Sigmoid colon (tissue), 7 donors: ENCODE data around the gene ADORA2B. TPM values are rescaled to one million over a fixed set of nuclear protein-coding genes. Genes with fewer than 3 reads are reported as not detected.

ENCODE experiments used
- DNase-seq: peaks from one replicate; pipeline ENCODE4 v3.0.0-alpha.2; 2019
- H3K27ac ChIP-seq, 4 donors: fragments of 200-600 bp; sonication (generic); one replicate each; pipeline ENCODE4 v1.5.1; 2016 to 2019; ENCODE audit warnings: mild to moderate bottlenecking in 1 of 4
- H3K27me3 ChIP-seq, 3 donors: fragments of 200-600 bp; sonication (generic); one replicate each; pipeline ENCODE4 v1.5.1; 2019; ENCODE audit warnings: mild to moderate bottlenecking in 1 of 3
- H3K36me3 ChIP-seq, 4 donors: fragments of 200-600 bp; sonication (generic); one replicate each; pipeline ENCODE4 v1.5.1; 2016 to 2019
- H3K4me1 ChIP-seq, 4 donors: fragments of 200-600 bp; sonication (generic); one replicate each; pipeline ENCODE4 v1.5.1; 2017 to 2019
- H3K4me3 ChIP-seq, 4 donors: fragments of 200-600 bp; sonication (generic); one replicate each; pipeline ENCODE4 v1.5.1; 2017 to 2019; ENCODE audit warnings: mild to moderate bottlenecking in 2 of 4, moderate library complexity in 1 of 4
- H3K9me3 ChIP-seq, 4 donors: fragments of 200-600 bp in 3 of 4; sonication (generic) in 3 of 4; one replicate each; pipeline versions ENCODE4 v1.5.1 to v1.6.1; 2013 to 2019
- EP300 ChIP-seq, 4 donors: sonication (generic); formaldehyde crosslinking; IDR thresholded peaks; one replicate each; pipeline ENCODE4 v1.6.1; 2017; ENCODE audit warnings: antibody characterized with exemption in 4 of 4
- POLR2A ChIP-seq, 2 donors: fragments of 450-650 bp; IDR thresholded peaks; one replicate each; pipeline ENCODE4 v1.6.1; 2016; ENCODE audit warnings: antibody characterized with exemption in 2 of 2, mild to moderate bottlenecking in 2 of 2, moderate library complexity in 2 of 2
- POLR2AphosphoS5 ChIP-seq, 4 donors: sonication (generic); formaldehyde crosslinking; IDR thresholded peaks; one replicate each; pipeline ENCODE4 v1.6.1; 2017; ENCODE audit warnings: antibody characterized with exemption in 4 of 4
- whole genome bisulfite sequencing, 2 donors: extraction: QIAGEN DNeasy Blood & Tissue Kit; methylation state at CpG; one replicate each; pipeline ENCODE4 v1.1.7; 2013; 5-methylcytosine and 5-hydroxymethylcytosine counted together
- intact Hi-C: fragments of 100-400 bp; cut with DNase I; formaldehyde crosslinking; loops from one replicate; pipeline ENCODE4 v1.15.1; 2023
- polyA plus RNA-seq, 3 donors: library from polyadenylated mRNA; stranded (reverse); fragments of 200-250 nt; gene quantifications; one replicate each; pipeline ENCODE4 v1.2.3, GENCODE V29; 2013
- total RNA-seq, 4 donors: library from RNA; depleted of rRNA; stranded (reverse); fragments of >200 nt; gene quantifications; one replicate each; pipeline ENCODE4 v1.1.0, GENCODE V29; 2016
- TF ChIP-seq, protein P1 (sequence below), 4 experiments: fragments of 450-650 bp in 3 of 4; fragments of 200-600 bp in 1 of 4; IDR thresholded peaks; one replicate each; pipeline ENCODE4 v1.5.1; 2016 to 2019; ENCODE audit warnings: antibody characterized with exemption in 4 of 4, mild to moderate bottlenecking in 3 of 4, moderate library complexity in 2 of 4
- donor health status: healthy with polysubstance abuse.
- donor health status: Bipolar disorder and iron deficiency.
- donor health status: healthy.

ADORA2B gene
- total and polyA plus RNA-seq, 7 donors: 2.2 to 21.4 (median 5.4) TPM

DNA sequence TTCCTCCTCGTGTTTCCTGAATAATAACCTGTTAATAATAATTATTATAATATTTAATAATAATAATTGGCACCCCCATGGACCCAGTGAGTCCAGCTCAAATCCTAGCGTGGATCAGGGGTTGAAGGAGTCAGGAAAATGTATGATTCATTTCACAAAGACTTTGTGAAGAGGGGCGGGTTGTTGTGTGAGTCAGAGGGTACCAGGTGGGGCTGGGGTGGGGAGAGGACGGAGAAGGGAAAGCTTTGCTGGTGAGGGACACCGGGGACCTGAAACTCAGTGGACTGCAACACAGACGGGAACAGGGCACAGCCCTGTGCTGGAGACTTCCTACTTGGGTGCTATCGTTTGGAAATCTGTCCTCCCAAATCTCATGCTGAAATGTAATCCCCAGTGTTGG, 3.1 kb upstream of the ADORA2B start:
- Histone ChIP-seq H3K27me3 (peaks cover 0 to 3% (median 0%) of the 10 kb centered on the region in 3 donors), H3K27ac (no peak overlapping the region), H3K4me1 (peaks cover 0 to 30% (median 25%) of the 10 kb centered on the region in 4 donors), H3K9me3 (no peaks in the 10 kb centered on the region), H3K4me3 (no peak overlapping the region), H3K36me3 (no peaks in the 10 kb centered on the region)
- WGBS, 2 donors: 89 to 90% methylated on average over 7 of the region's 7 CpGs
- no peak for TF ChIP-seq EP300 (IDR thresholded peaks at IDR 0.05)
- no peak for TF ChIP-seq POLR2AphosphoS5 (IDR thresholded peaks at IDR 0.05)
- TF ChIP-seq, protein P1, sequence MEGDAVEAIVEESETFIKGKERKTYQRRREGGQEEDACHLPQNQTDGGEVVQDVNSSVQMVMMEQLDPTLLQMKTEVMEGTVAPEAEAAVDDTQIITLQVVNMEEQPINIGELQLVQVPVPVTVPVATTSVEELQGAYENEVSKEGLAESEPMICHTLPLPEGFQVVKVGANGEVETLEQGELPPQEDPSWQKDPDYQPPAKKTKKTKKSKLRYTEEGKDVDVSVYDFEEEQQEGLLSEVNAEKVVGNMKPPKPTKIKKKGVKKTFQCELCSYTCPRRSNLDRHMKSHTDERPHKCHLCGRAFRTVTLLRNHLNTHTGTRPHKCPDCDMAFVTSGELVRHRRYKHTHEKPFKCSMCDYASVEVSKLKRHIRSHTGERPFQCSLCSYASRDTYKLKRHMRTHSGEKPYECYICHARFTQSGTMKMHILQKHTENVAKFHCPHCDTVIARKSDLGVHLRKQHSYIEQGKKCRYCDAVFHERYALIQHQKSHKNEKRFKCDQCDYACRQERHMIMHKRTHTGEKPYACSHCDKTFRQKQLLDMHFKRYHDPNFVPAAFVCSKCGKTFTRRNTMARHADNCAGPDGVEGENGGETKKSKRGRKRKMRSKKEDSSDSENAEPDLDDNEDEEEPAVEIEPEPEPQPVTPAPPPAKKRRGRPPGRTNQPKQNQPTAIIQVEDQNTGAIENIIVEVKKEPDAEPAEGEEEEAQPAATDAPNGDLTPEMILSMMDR (IDR thresholded peaks at IDR 0.05): no peak
- no peak for TF ChIP-seq POLR2A (IDR thresholded peaks at IDR 0.05)
- DNase-seq: peak; percentile 21
- intact Hi-C loops: no loop called here

DNA sequence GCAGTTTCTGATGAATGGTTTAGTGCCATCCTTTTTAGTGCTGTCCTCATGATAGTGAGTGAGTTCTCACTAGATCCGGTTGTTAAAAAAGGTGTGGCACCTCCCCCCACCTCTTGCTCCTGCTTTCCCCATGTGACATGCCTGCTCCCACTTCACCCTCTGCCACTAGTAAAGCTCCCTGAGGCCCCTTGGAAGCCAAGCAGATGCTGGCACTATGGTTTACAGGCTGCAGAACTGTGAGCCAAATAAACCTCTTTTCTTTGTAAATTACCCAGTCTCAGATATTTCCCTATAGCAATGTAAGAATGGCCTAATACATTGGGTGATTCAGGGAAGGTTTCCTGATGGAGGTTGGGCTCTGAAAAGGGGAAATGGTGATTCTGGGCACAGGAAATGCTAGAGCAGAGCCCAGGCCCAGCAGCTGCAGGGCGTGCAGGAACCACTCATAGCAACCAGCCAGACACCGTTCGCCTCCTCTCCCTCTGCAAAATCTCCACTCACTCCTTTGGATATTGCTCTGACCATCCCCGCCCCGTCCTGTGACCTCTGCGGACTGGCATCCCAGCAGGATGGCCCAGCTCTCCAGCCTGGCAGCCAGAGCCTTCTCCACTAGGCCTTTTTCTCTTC, 2.6 kb upstream of the ADORA2B start:
- TF ChIP-seq, protein P1 (IDR thresholded peaks at IDR 0.05): no peak
- TF ChIP-seq POLR2A (IDR thresholded peaks at IDR 0.05) (no peak), EP300 (IDR thresholded peaks at IDR 0.05) (no peak), POLR2AphosphoS5 (IDR thresholded peaks at IDR 0.05) (no peak)
- H3K27ac ChIP-seq: no peak overlapping the region
- intact Hi-C loops: no loop called here
- H3K4me3 ChIP-seq: no peak overlapping the region
- H3K9me3 ChIP-seq: no peaks in the 10 kb centered on the region
- WGBS, 2 donors: 88 to 90% methylated on average over 7 of the region's 7 CpGs
- H3K36me3 ChIP-seq: no peaks in the 10 kb centered on the region
- H3K27me3 ChIP-seq: peaks cover 0 to 3% (median 0%) of the 10 kb centered on the region in 3 donors
- peaks cover 0 to 35% (median 29%) of the 10 kb centered on the region in 4 donors for H3K4me1 ChIP-seq
- peak; percentile 63 for DNase-seq

DNA sequence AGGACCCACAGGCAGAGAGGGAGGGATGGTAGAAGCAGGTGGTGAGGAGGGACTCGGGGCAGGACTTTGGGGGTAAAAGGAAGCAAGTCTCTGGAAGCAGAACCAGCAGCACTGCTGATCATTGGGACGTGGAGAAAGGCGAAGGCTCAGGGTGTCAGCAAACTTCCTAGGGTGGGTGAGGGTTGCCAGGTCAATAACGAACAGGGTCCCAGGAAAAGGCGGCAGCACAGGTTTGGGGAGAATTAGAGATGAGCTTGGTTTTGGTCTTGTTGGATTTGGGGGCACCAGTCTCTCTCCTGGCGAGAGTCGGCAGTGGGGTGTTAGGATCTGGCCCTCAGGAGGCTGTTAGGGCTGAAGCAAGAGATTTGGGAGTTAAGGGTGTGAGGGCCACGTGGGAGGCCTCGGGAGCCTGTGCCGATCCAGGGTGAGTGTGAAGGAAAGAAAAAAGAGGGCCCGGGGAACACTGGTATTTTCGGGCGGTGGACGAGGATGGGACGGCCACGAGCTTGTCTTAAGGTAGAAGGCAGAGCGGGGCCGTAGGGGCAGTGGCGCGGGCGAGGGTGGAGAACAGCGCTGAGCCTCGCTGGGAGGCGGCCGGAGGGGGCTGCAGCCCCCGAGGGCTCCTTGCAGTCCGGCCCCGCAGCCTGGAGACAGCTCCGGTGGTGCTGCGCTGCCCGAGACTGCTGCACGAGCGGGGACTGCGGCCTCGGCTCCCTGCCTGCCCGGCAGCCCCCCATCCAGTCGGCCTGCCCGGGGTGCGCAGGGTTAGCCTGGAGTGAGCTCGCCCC, 765 bp upstream of the ADORA2B start:
- DNase-seq: peak; percentile 68
- Histone ChIP-seq H3K4me3 (peak overlapping the region; percentile 33 to 66 (median 52)), H3K27me3 (peaks cover 0 to 3% (median 0%) of the 10 kb centered on the region in 3 donors), H3K9me3 (no peaks in the 10 kb centered on the region), H3K27ac (peak overlapping the region in 3 of 4 donors; percentile 63 to 77 (median 69)), H3K36me3 (no peaks in the 10 kb centered on the region), H3K4me1 (peaks cover 0 to 38% (median 31%) of the 10 kb centered on the region in 4 donors)
- 21 to 22% methylated on average over 40 of the region's 40 CpGs for WGBS, 2 donors
- TF ChIP-seq, protein P1 (IDR thresholded peaks at IDR 0.05): no peak
- TF ChIP-seq EP300 (IDR thresholded peaks at IDR 0.05) (no peak), POLR2A (IDR thresholded peaks at IDR 0.05) (no peak), POLR2AphosphoS5 (IDR thresholded peaks at IDR 0.05) (no peak)
- intact Hi-C loops: loop anchor here (2.0 kb wide), 1 partner anchor 55 kb away; the partner anchor contains the start of genes TTC19 and ZSWIM7

DNA sequence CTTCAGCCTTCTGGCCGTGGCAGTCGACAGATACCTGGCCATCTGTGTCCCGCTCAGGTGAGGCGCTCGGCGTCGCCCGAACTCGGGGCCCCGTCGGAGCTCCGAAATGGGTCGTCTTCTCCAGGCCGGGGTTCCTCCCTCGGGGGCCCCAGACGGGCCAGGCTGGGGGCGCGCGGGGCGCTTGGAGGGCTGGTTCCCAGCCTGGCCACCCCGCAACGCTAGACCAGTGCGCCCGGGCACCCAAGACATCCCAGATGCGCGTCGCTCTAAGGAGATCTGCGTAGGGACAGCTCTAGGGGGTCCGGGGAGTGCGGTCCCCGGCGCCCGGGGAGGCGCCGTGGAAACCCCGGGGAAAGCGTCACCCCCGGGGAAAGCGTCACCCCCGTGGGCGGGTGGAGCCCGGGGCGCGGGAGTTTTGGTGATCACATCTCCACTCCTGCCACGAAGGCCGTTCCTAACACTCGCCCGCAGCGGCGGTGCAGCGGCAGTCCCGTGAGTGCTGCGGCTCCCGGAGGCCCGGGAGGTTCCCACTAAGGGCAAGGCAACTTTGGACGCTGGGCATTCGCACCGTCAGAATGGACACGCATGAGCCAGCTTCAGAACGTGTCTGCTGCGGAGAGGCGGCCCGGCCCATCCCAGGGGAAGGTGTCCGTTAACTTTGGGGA, 729 bp downstream of the ADORA2B start:
- Histone ChIP-seq H3K4me3 (peak overlapping the region; percentile 33 to 66 (median 52)), H3K9me3 (no peaks in the 10 kb centered on the region), H3K4me1 (peaks cover 0 to 38% (median 31%) of the 10 kb centered on the region in 4 donors), H3K27ac (peak overlapping the region in 3 of 4 donors; percentile 63 to 77 (median 69)), H3K27me3 (peaks cover 0 to 3% (median 0%) of the 10 kb centered on the region in 3 donors), H3K36me3 (no peaks in the 10 kb centered on the region)
- 1 to 6% methylated on average over 64 of the region's 64 CpGs for WGBS, 2 donors
- intact Hi-C loops: loop anchor here (2.0 kb wide), 1 partner anchor 53 kb away; the partner anchor contains the start of genes TTC19 and ZSWIM7
- DNase-seq: peak; percentile 71
- TF ChIP-seq, protein P1 (IDR thresholded peaks at IDR 0.05): no peak
